ENCODE measurements around the gene CEP104.

Gene CEP104

GRCh38 chr1:3868464-3869006 is 11.5 kb upstream of the CEP104 start:
- DNase-seq (ENCODE audit: low read depth) = no peak

GRCh38 chr1:3865606-3866160 is 8.7 kb upstream of the CEP104 start:
- DNase-seq (ENCODE audit: low read depth) = no peak

- DNase-seq (ENCODE audit: low read depth) = no peak
Measured at GRCh38 chr1:3864884-3865283, 7.9 kb upstream of the CEP104 start.

GRCh38 chr1:3863231-3863935 is 6.4 kb upstream of the CEP104 start:
- DNase-seq (ENCODE audit: low read depth) = no peak

GRCh38 chr1:3858231-3858981 is 1.4 kb upstream of the CEP104 start:
- DNase-seq (ENCODE audit: low read depth) = no peak

GRCh38 chr1:3857791-3858129 is 749 bp upstream of the CEP104 start:
- no peak for DNase-seq (ENCODE audit: low read depth)

GRCh38 chr1:3852711-3853485 is 4.1 kb downstream of the CEP104 start:
- DNase-seq (ENCODE audit: low read depth) = no peak

- DNase-seq (ENCODE audit: low read depth) = no peak
Measured at GRCh38 chr1:3852091-3852490, 4.9 kb downstream of the CEP104 start.

- no peak for DNase-seq (ENCODE audit: low read depth)
Measured at GRCh38 chr1:3851292-3851691, 5.7 kb downstream of the CEP104 start.

- no peak for DNase-seq (ENCODE audit: low read depth)
Measured at GRCh38 chr1:3850857-3851256, 6.2 kb downstream of the CEP104 start.

GRCh38 chr1:3847081-3847480 is 9.9 kb downstream of the CEP104 start:
- DNase-seq (ENCODE audit: low read depth) = no peak

GRCh38 chr1:3846541-3846940 is 10.5 kb downstream of the CEP104 start:
- no peak for DNase-seq (ENCODE audit: low read depth)

GRCh38 chr1:3842912-3843311 is 14.1 kb downstream of the CEP104 start:
- no peak for DNase-seq (ENCODE audit: low read depth)

GRCh38 chr1:3841491-3841890 is 15.5 kb downstream of the CEP104 start:
- DNase-seq (ENCODE audit: low read depth) = no peak

- DNase-seq (ENCODE audit: low read depth) = no peak
Measured at GRCh38 chr1:3838788-3839187, 18.2 kb downstream of the CEP104 start.

- no peak for DNase-seq (ENCODE audit: low read depth)
Measured at GRCh38 chr1:3837685-3838084, 19.3 kb downstream of the CEP104 start.

- no peak for DNase-seq (ENCODE audit: low read depth)
Measured at GRCh38 chr1:3837200-3837599, 19.8 kb downstream of the CEP104 start.

- DNase-seq (ENCODE audit: low read depth) = no peak
Measured at GRCh38 chr1:3836421-3836820, 20.6 kb downstream of the CEP104 start.

- DNase-seq (ENCODE audit: low read depth) = no peak
Measured at GRCh38 chr1:3834701-3835100, 22.3 kb downstream of the CEP104 start.

- no peak for DNase-seq (ENCODE audit: low read depth)
Measured at GRCh38 chr1:3831689-3832088, 25.3 kb downstream of the CEP104 start.

- DNase-seq (ENCODE audit: low read depth) = no peak
Measured at GRCh38 chr1:3828391-3828790, 28.6 kb downstream of the CEP104 start.

GRCh38 chr1:3827813-3828307 is 29.2 kb downstream of the CEP104 start:
- no peak for DNase-seq (ENCODE audit: low read depth)
